Smooth muscle cell (in vitro differentiated cells): Measurements from ENCODE around the gene PERM1. TPM values are rescaled to one million over a fixed set of nuclear protein-coding genes. Genes with fewer than 3 reads are reported as not detected.

Experiments used
- DNase-seq: peaks from one replicate; lab custom pipeline; 2025; ENCODE audit not compliant: unreplicated experiment; lab: John Stamatoyannopoulos, UW
- H2AFZ ChIP-seq: fragments of 200-600 bp; sonication (generic); 2 replicates; pipeline ENCODE4 v1.6.0; 2016; ENCODE audit warnings: antibody characterized with exemption, low read depth, mild to moderate bottlenecking
- H3F3A ChIP-seq: fragments of 200-600 bp; sonication (generic); 2 replicates; pipeline ENCODE4 v1.6.0; 2017; ENCODE audit warnings: antibody characterized with exemption, low read depth
- H3K27ac ChIP-seq: fragments of 200-600 bp; sonication (generic); 2 replicates; pipeline ENCODE4 v1.5.1; 2016; ENCODE audit warnings: low read depth, mild to moderate bottlenecking
- H3K27me3 ChIP-seq: fragments of 200-600 bp; sonication (generic); 2 replicates; pipeline ENCODE4 v1.6.1; 2016; ENCODE audit warnings: low read depth, mild to moderate bottlenecking
- H3K36me3 ChIP-seq: fragments of 200-600 bp; sonication (generic); 2 replicates; pipeline ENCODE4 v1.5.1; 2016; ENCODE audit warnings: low read depth
- H3K4me1 ChIP-seq: fragments of 200-600 bp; sonication (generic); 2 replicates; pipeline ENCODE4 v1.5.1; 2016; ENCODE audit warnings: low read depth
- H3K4me2 ChIP-seq: fragments of 200-600 bp; sonication (generic); 2 replicates; pipeline ENCODE4 v1.6.0; 2016; ENCODE audit warnings: mild to moderate bottlenecking
- H3K4me3 ChIP-seq: fragments of 200-600 bp; sonication (generic); 2 replicates; pipeline ENCODE4 v1.5.1; 2016; ENCODE audit warnings: mild to moderate bottlenecking
- H3K79me2 ChIP-seq: fragments of 200-600 bp; sonication (generic); 2 replicates; pipeline ENCODE4 v1.6.0; 2016; ENCODE audit warnings: low read depth, mild to moderate bottlenecking
- H3K9ac ChIP-seq: fragments of 200-600 bp; sonication (generic); 2 replicates; pipeline ENCODE4 v1.6.0; 2016; ENCODE audit warnings: low read depth
- H3K9me3 ChIP-seq: fragments of 200-600 bp; sonication (generic); replicated peaks from 2 replicates; pipeline ENCODE4 v1.5.1; 2016; ENCODE audit warnings: low read depth
- H4K20me1 ChIP-seq: fragments of 200-600 bp; sonication (generic); 2 replicates; pipeline ENCODE4 v1.6.0; 2016; ENCODE audit warnings: low read depth
- WGBS: methylation state at CpG from one replicate; pipeline ENCODE4 v1.1.7; 2016; ENCODE audit warnings: low lambda C conversion rate; 5-methylcytosine and 5-hydroxymethylcytosine counted together
- polyA plus RNA-seq: library from polyadenylated mRNA; unstranded; fragments of >200 nt; fragmentation: Nextera tagmentation; extraction: Ambion mirVana; gene quantifications from 2 replicates; pipeline ENCODE4 v1.2.1, GENCODE V29; 2016
- total RNA-seq: library from RNA; depleted of rRNA; stranded (reverse); fragments of >200 nt; gene quantifications from 2 replicates; pipeline ENCODE4 v1.2.3, GENCODE V29; 2014
- TF ChIP-seq, protein P1 (sequence below): fragments of 200-600 bp; sonication (generic); IDR thresholded peaks from 2 replicates; pipeline ENCODE4 v1.5.1; 2017; ENCODE audit warnings: borderline replicate concordance, mild to moderate bottlenecking, antibody characterized with exemption; ENCODE audit not compliant: insufficient read depth, poor library complexity, severe bottlenecking

The PERM1 gene
- total and polyA plus RNA-seq, 2 experiments from 2014 or later, result 2.6 TPM; not detected in 1

DNA sequence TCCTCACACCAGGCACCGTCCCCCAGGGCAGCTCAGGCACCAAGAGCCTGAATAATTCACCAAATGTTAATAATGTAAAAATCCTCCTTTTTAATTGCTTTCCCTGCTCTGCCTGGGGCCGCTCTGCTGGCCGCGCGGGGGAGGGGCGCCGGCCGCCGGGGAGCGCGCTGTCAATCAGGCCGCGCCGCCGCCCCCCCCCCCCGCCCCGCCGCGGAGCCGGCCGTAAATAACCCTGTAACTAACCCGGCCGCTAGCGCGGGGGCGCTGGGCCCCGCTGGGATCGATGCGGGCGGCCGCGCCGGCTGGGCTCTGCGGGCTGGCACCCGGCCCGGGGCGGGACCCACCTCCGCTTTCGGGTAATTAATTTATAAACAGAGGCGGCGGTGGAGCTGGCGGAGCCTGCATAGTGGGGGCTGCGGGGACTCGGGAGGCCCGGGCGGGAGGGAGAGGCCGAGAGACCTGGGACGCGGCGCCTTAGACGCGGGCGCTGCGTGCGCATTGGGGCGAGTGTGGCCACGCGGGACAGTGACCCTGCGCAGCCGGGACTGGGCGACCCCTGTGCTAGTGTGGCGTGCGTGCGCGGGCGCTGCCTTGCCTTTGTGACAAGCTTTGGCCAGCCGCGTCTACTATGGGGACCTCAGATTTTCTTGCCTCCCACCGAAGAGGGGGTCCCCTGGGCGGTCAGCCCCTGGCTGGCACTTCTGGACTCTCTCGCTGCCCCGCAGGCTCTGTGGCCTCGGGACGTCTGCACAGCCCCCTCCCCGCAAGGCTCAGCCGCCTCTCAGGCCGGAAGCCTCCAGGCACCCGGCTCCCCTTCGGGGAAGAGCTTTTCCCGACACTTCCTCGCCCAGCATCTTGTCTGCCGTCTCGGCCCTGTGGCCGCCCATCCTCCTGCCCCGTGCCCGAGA lies 41.5 kb downstream of the PERM1 start:
- peak overlapping the region; percentile 89 for H3K4me2 ChIP-seq
- no peak overlapping the region for H3K27ac ChIP-seq
- H3K4me3 ChIP-seq, result peak overlapping the region; percentile 47
- H3K4me1 ChIP-seq, result peaks cover 28% of the 10 kb centered on the region
- H3K36me3 ChIP-seq, result no peaks in the 10 kb centered on the region
- peaks cover 18% of the 10 kb centered on the region for H4K20me1 ChIP-seq
- WGBS, result 1% methylated on average over 68 of the region's 86 CpGs
- peak; percentile 57 for DNase-seq
- peaks cover 12% of the 10 kb centered on the region for H3F3A ChIP-seq
- H2AFZ ChIP-seq, result no peak overlapping the region
- no peak overlapping the region for H3K9ac ChIP-seq
- H3K79me2 ChIP-seq, result no peaks in the 10 kb centered on the region
- no peaks in the 10 kb centered on the region for H3K27me3 ChIP-seq
- H3K9me3 ChIP-seq, result no peaks in the 10 kb centered on the region
- TF ChIP-seq, protein P1, sequence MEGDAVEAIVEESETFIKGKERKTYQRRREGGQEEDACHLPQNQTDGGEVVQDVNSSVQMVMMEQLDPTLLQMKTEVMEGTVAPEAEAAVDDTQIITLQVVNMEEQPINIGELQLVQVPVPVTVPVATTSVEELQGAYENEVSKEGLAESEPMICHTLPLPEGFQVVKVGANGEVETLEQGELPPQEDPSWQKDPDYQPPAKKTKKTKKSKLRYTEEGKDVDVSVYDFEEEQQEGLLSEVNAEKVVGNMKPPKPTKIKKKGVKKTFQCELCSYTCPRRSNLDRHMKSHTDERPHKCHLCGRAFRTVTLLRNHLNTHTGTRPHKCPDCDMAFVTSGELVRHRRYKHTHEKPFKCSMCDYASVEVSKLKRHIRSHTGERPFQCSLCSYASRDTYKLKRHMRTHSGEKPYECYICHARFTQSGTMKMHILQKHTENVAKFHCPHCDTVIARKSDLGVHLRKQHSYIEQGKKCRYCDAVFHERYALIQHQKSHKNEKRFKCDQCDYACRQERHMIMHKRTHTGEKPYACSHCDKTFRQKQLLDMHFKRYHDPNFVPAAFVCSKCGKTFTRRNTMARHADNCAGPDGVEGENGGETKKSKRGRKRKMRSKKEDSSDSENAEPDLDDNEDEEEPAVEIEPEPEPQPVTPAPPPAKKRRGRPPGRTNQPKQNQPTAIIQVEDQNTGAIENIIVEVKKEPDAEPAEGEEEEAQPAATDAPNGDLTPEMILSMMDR, result no peak

DNA sequence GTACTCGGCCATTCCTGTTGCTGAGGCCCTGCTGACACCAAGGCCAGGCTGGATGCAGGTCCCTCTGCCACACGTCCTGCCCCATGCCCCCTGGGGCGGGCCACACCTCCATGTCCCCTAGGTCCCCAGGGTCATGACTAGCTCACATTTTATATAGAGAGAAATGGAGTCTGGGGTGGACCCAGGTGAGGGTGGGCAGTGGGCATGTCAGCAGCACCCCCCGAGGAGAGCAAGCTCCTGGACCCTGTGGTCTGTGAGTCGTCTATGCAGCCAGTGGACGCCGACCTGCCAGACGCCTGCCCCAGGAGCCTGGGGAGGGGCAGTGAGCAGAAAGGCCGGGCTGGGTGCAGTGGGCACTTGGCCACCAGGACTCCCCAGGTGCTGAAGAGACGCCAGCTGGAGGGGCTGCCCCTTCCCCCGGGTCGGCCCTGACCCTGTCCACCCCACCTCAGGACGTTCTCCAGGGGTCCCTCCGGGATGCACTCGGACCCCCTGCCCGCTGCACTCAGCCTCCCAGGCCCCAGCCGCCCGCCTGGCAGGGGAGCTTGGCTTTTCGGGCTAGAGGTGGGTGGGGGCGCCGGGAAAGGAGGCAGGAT lies 42.3 kb downstream of the PERM1 start:
- peaks cover 33% of the 10 kb centered on the region for H3K4me1 ChIP-seq
- peaks cover 11% of the 10 kb centered on the region for H4K20me1 ChIP-seq
- H3K4me2 ChIP-seq, result peak overlapping the region; percentile 89
- H2AFZ ChIP-seq, result no peak overlapping the region
- H3K9me3 ChIP-seq, result no peaks in the 10 kb centered on the region
- TF ChIP-seq, protein P1, result no peak
- H3K79me2 ChIP-seq, result no peaks in the 10 kb centered on the region
- DNase-seq, result no peak
- peak overlapping the region; percentile 47 for H3K4me3 ChIP-seq
- H3K36me3 ChIP-seq, result no peaks in the 10 kb centered on the region
- H3K9ac ChIP-seq, result no peak overlapping the region
- no peaks in the 10 kb centered on the region for H3K27me3 ChIP-seq
- WGBS, result 38% methylated on average over 17 of the region's 21 CpGs
- H3F3A ChIP-seq, result peaks cover 12% of the 10 kb centered on the region
- H3K27ac ChIP-seq, result no peak overlapping the region

DNA sequence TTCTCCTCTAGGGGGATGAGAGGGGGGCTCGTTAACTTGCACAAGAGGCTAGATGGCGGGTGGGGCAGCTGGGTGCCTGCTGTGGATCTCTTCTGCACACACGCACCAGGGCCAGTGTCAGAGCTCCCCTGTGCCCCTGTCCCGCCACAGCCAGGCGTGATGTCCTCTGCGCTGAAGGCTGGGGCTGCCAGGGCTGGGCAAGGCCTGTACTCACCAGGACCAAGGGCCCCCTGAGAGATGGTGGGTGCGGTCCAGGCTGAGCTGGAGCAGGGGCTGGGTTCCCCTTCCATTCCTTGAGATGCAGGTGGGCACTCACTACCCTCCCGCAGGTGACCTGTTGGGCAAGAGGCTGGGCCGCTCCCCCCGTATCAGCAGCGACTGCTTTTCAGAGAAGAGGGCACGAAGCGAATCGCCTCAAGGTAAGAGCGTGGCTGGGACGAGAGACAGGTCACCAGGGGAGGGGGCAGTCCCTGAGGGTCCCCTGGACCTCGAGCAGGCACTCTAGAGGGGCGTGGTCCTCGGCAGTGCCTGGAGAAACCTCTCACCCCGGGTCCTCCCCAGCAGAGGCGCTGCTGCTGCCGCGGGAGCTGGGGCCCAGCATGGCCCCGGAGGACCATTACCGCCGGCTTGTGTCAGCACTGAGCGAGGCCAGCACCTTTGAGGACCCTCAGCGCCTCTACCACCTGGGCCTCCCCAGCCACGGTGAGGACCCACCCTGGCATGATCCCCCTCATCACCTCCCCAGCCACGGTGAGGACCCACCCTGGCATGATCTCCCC lies 43.0 kb downstream of the PERM1 start:
- H4K20me1 ChIP-seq, result peaks cover 5% of the 10 kb centered on the region
- no peaks in the 10 kb centered on the region for H3K36me3 ChIP-seq
- H3K9me3 ChIP-seq, result no peaks in the 10 kb centered on the region
- peaks cover 33% of the 10 kb centered on the region for H3K4me1 ChIP-seq
- WGBS, result 68% methylated on average over 28 of the region's 30 CpGs
- no peak overlapping the region for H3K27ac ChIP-seq
- no peaks in the 10 kb centered on the region for H3K27me3 ChIP-seq
- H3K79me2 ChIP-seq, result no peaks in the 10 kb centered on the region
- TF ChIP-seq, protein P1, result no peak
- no peak overlapping the region for H3K4me2 ChIP-seq
- H3K4me3 ChIP-seq, result no peak overlapping the region
- peaks cover 12% of the 10 kb centered on the region for H3F3A ChIP-seq
- no peak for DNase-seq
- H2AFZ ChIP-seq, result no peak overlapping the region
- no peak overlapping the region for H3K9ac ChIP-seq
